Measurements from ENCODE around the gene MARCHF10. TPM values are rescaled to one million over a fixed set of nuclear protein-coding genes. Genes with fewer than 3 reads are reported as not detected.

Gene MARCHF10
- total and polyA plus RNA-seq, 2 of the 4 experiments (the other 2 are of a cell fraction) = 0.18 to 0.74 TPM

- Histone ChIP-seq H3K36me3 (ENCODE audit: control insufficient read depth, insufficient read depth, low read length) (no peaks in the 10 kb centered on the region), H3K4me2 (ENCODE audit: low read depth, low read length) (peak overlapping the region; percentile 14; the same call in 1 of the 2 replicates), H2BK120ac (ENCODE audit: low read depth, low read length) (peak overlapping the region; percentile 99), H3K27ac (ENCODE audit: insufficient read depth, low read length) (peak overlapping the region; percentile 92), H3K14ac (replicated peaks; ENCODE audit: low read depth, low read length) (peak overlapping the region; percentile 89), H3K9me3 (ENCODE audit: control insufficient read depth, insufficient read depth, low read length) (no peaks in the 10 kb centered on the region), H3K27me3 (ENCODE audit: control insufficient read depth, insufficient read depth, low read length) (no peaks in the 10 kb centered on the region), H3K56ac (ENCODE audit: extremely low read depth, insufficient read depth, low read length) (no peak overlapping the region; the same call in 1 of the 2 replicates), H2BK15ac (ENCODE audit: low read depth, low read length) (peak overlapping the region; percentile 52; the same call in 1 of the 3 replicates), H4K20me1 (ENCODE audit: insufficient read depth, low read length) (no peaks in the 10 kb centered on the region; the same call in 1 of the 2 replicates), H3K4me3 (ENCODE audit: insufficient read depth, low read depth, low read length) (no peak overlapping the region), H2AFZ (replicated peaks; ENCODE audit: low read length, poor library complexity) (peak overlapping the region; percentile 78), H3K4ac (ENCODE audit: low read depth, low read length) (peak overlapping the region; percentile 96), H3K18ac (ENCODE audit: low read depth, low read length) (peak overlapping the region; percentile 62), H3K9me1 (ENCODE audit: insufficient read depth, low read length) (peaks cover 8% of the 10 kb centered on the region; the same call in 1 of the 2 replicates), H3K23ac (ENCODE audit: low read depth, low read length) (peak overlapping the region; percentile 91; the same call in 1 of the 2 replicates), H3K9ac (ENCODE audit: low read depth, low read length) (no peak overlapping the region), H2AK5ac (ENCODE audit: low read depth, low read length) (peak overlapping the region; percentile 97), H3K79me1 (ENCODE audit: low read depth in 1 of 2, low read length in 2 of 2) (no peaks in the 10 kb centered on the region; a peak in 1 of 4 replicates), H2BK20ac (ENCODE audit: low read depth, low read length) (peak overlapping the region; percentile 99), H4K8ac (ENCODE audit: low read depth in 2 of 2, low read length in 2 of 2) (peak overlapping the region; percentile 20 to 93; a peak in 3 of 4 replicates), H2AK9ac (replicated peaks; ENCODE audit: low read depth, low read length, poor library complexity) (peak overlapping the region; percentile 87), H4K91ac (ENCODE audit: insufficient read depth, low read depth, low read length) (peak overlapping the region; percentile 84), H2BK5ac (ENCODE audit: low read depth, low read length, poor library complexity, severe bottlenecking) (peak overlapping the region; percentile 100), H4K5ac (ENCODE audit: low read depth, low read length) (peak overlapping the region; percentile 69), H3K4me1 (ENCODE audit: control insufficient read depth, insufficient read depth, low read length) (peaks cover 14% of the 10 kb centered on the region)
- no peak for TF ChIP-seq SMC3 (IDR thresholded peaks at IDR 0.05; ENCODE audit: low read depth, low read length)
- TF ChIP-seq CTCF (conservative IDR thresholded peaks at IDR 0.05; ENCODE audit: low read depth, low read length) = no peak
- TF ChIP-seq MAFK (IDR thresholded peaks at IDR 0.05; ENCODE audit: low read depth, low read length) = no peak
- no peak for TF ChIP-seq MXI1 (IDR thresholded peaks at IDR 0.05; ENCODE audit: borderline replicate concordance, low read depth, low read length)
- no peak for TF ChIP-seq RFX5 (IDR thresholded peaks at IDR 0.05; ENCODE audit: low read depth, low read length)
- TF ChIP-seq NFE2L2 (IDR thresholded peaks at IDR 0.05; ENCODE audit: low read depth, low read length) = no peak
- no peak for TF ChIP-seq MAZ (IDR thresholded peaks at IDR 0.05; ENCODE audit: borderline replicate concordance, low read depth, low read length)
- no peak for TF ChIP-seq FOS (IDR thresholded peaks at IDR 0.05; ENCODE audit: low read depth, low read length)
- no peak for TF ChIP-seq CEBPB (IDR thresholded peaks at IDR 0.05; ENCODE audit: low read depth, low read length)
- no peak for TF ChIP-seq ELK1 (IDR thresholded peaks at IDR 0.05; ENCODE audit: borderline replicate concordance, low read depth, low read length)
- TF ChIP-seq POLR2A (IDR thresholded peaks at IDR 0.05; ENCODE audit: low read depth, low read length) = no peak
- TF ChIP-seq BHLHE40 (IDR thresholded peaks at IDR 0.05; ENCODE audit: low read depth, low read length) = no peak
- no peak for TF ChIP-seq CHD1 (IDR thresholded peaks at IDR 0.05; ENCODE audit: low read depth, low read length)
- TF ChIP-seq RCOR1 (IDR thresholded peaks at IDR 0.05; ENCODE audit: insufficient replicate concordance, low read length) = no peak
- no peak for TF ChIP-seq RAD21 (IDR thresholded peaks at IDR 0.05; ENCODE audit: low read length)
- TF ChIP-seq USF2 (IDR thresholded peaks at IDR 0.05; ENCODE audit: low read depth, low read length) = no peak
- POLR2A ChIA-PET (ENCODE audit: unreplicated experiment) = no interaction called here
- in situ Hi-C loops (cut with MboI; ENCODE audit: low sequenced_read_pairs) (no loop called here), intact Hi-C loops (cut with micrococcal nuclease) (no loop called here), dilution Hi-C loops (cut with HindIII; ENCODE audit: low sequenced_read_pairs, unreplicated experiment) (no loop called here)
- 100% methylated on average over 1 of the region's 1 CpG; no CpG with 5 or more reads in 1 of the 2 experiments for WGBS, 2 experiments (ENCODE audit: extremely low coverage in 2 of 2, insufficient read length in 1 of 2)
- BruUV-seq (replicated peaks) = no TSS peak
- ATAC-seq (ENCODE audit: low read depth) = no peak
- CTCF ChIA-PET = no interaction called here
- no peak for DNase-seq
Observed at GRCh38 chr17:62792447-62792800, 15.7 kb downstream of the MARCHF10 start.

Data from IMR-90 (cell line).